K562 (cell line): ENCODE data around the gene HHIPL1. TPM values are rescaled to one million over a fixed set of nuclear protein-coding genes. Genes with fewer than 3 reads are reported as not detected.
A peak's percentile ranks its signal among the peaks of the same experiment; 100 is the strongest.

ENCODE experiments used
- ETV5 ChIP-seq: sonication (generic); formaldehyde crosslinking; IDR thresholded peaks from 2 replicates; pipeline ENCODE4 v1.4.0; 2020; ENCODE audit warnings: low read depth, mild to moderate bottlenecking, missing genetic modification reagents
- FOXA3 ChIP-seq, 2 experiments: fragments of 450-650 bp in 1 of 2; sonication (generic) in 1 of 2; formaldehyde crosslinking; IDR thresholded peaks in 1 of 2; conservative IDR thresholded peaks in 1 of 2; 2 replicates each; pipeline versions ENCODE4 v1.4.0 to v1.8.0; 2020 to 2022; ENCODE audit warnings: mild to moderate bottlenecking in 2 of 2, missing genetic modification reagents in 1 of 2
- FOXP4 ChIP-seq: sonication (generic); formaldehyde crosslinking; IDR thresholded peaks from 2 replicates; pipeline ENCODE4 v1.8.0; 2022; ENCODE audit warnings: mild to moderate bottlenecking, missing genetic modification reagents, borderline replicate concordance
- JUNB ChIP-seq: fragments of 450-650 bp; formaldehyde crosslinking; conservative IDR thresholded peaks from 2 replicates; pipeline ENCODE4 v1.4.0; 2020; ENCODE audit warnings: mild to moderate bottlenecking
- MAX ChIP-seq: sonication (generic); formaldehyde crosslinking; IDR thresholded peaks from 2 replicates; pipeline ENCODE4 v1.9.0; 2022; ENCODE audit warnings: mild to moderate bottlenecking, missing genetic modification reagents
- NFIC ChIP-seq: fragments of 450-650 bp; IDR thresholded peaks from 2 replicates; pipeline ENCODE4 v1.6.1; 2017; ENCODE audit warnings: mild to moderate bottlenecking, inconsistent platforms
- NR3C1 ChIP-seq: sonication (generic); formaldehyde crosslinking; IDR thresholded peaks from 2 replicates; pipeline ENCODE4 v1.8.1; 2022; ENCODE audit warnings: missing genetic modification reagents
- PHF8 ChIP-seq: fragments of 200-600 bp; sonication (generic); IDR thresholded peaks from 2 replicates; pipeline ENCODE4 v1.6.1; 2012; ENCODE audit warnings: mixed run types, mild to moderate bottlenecking, inconsistent platforms, low read length, moderate library complexity, borderline replicate concordance
- SMAD4 ChIP-seq: fragments of 250-450 bp; sonication (Bioruptor Pico); conservative IDR thresholded peaks from 2 replicates; pipeline ENCODE4 v1.8.0; 2021; ENCODE audit warnings: inconsistent platforms, mild to moderate bottlenecking, moderate library complexity
- TCF15 ChIP-seq: fragments of 250-450 bp; sonication (Bioruptor Pico); IDR thresholded peaks from 2 replicates; pipeline ENCODE4 v1.8.0; 2022; ENCODE audit warnings: moderate library complexity, mild to moderate bottlenecking, inconsistent platforms
- TEAD4 ChIP-seq, 2 experiments: sonication (generic) in 1 of 2; formaldehyde crosslinking in 1 of 2; IDR thresholded peaks; 2 replicates each; pipeline versions ENCODE4 v1.6.1 to v1.8.0; 2012 to 2022; ENCODE audit warnings: borderline replicate concordance in 1 of 2, inconsistent platforms in 1 of 2, low read length in 1 of 2, mild to moderate bottlenecking in 1 of 2, missing genetic modification reagents in 1 of 2
- ZBTB33 ChIP-seq: sonication (generic); formaldehyde crosslinking; IDR thresholded peaks from 2 replicates; pipeline ENCODE4 v1.8.1; 2023; ENCODE audit warnings: mild to moderate bottlenecking, missing genetic modification reagents
- ZFX ChIP-seq: sonication (generic); formaldehyde crosslinking; IDR thresholded peaks from 2 replicates; pipeline ENCODE4 v1.8.0; 2022; ENCODE audit warnings: mild to moderate bottlenecking, missing genetic modification reagents, moderate library complexity
- ZNF511 ChIP-seq: sonication (generic); formaldehyde crosslinking; IDR thresholded peaks from 2 replicates; pipeline ENCODE4 v1.8.0; 2022; ENCODE audit warnings: mild to moderate bottlenecking, missing genetic modification reagents
- ZNF592 ChIP-seq: fragments of 450-650 bp; IDR thresholded peaks from 2 replicates; pipeline ENCODE4 v1.6.1; 2017; ENCODE audit warnings: antibody characterized with exemption, mild to moderate bottlenecking
- polyA plus RNA-seq, 8 experiments: library from polyadenylated mRNA; depleted of rRNA in 4 of 8; stranded (reverse) in 5 of 8; unstranded in 3 of 8; fragments of >200 nt; fragmentation: Nextera tagmentation in 2 of 8; fragmentation: Illumina TruSeq in 1 of 8; extraction: Ambion mirVana in 2 of 8; extraction: Trizol in 1 of 8; gene quantifications; 2 replicates each; pipeline versions ENCODE4 v1.2.1 to v1.2.3, GENCODE V29; 2011 to 2014; ENCODE audit warnings: inconsistent platforms in 1 of 8, missing spikeins in 1 of 8
- total RNA-seq, 7 experiments: library from RNA; depleted of rRNA in 6 of 7; stranded (reverse); fragments of >200 nt in 6 of 7; fragmentation: Illumina TruSeq in 2 of 7; extraction: Trizol in 2 of 7; gene quantifications; 2 replicates each; pipeline versions ENCODE4 v1.2.1 to v1.2.3, GENCODE V29; 2011 to 2021; ENCODE audit warnings: low replicate concordance in 1 of 7

Gene HHIPL1
- total and polyA plus RNA-seq, 9 of the 15 experiments (the other 6 are each of a cell fraction or from before 2014, with no cell fraction given): not detected

GRCh38 chr14:99603471-99604277 is 41.3 kb upstream of the HHIPL1 start, which contains the start of gene CCDC85C (continued):
- TF ChIP-seq ZNF592 (peak; percentile 83), PHF8 (peak; percentile 23; the same call in 1 of the 2 replicates), ZFX (CRISPR knock-in tag) (peak; percentile 60), NR3C1 (peak; percentile 95), FOXP4 (CRISPR knock-in tag) (peak; percentile 88; the same call in 1 of the 2 replicates), JUNB (no peak), ZNF511 (CRISPR knock-in tag) (peak; percentile 81), ZBTB33 (CRISPR knock-in tag) (peak; percentile 98), NFIC (peak; percentile 25; the same call in 1 of the 2 replicates), ETV5 (peak; percentile 52; the same call in 1 of the 2 replicates), TCF15 (CRISPR knock-in tag) (no peak), FOXA3 (CRISPR knock-in tag; conservative IDR thresholded peaks at IDR 0.05 in 1 of 2, IDR thresholded peaks at IDR 0.05 in 1 of 2) (peak in 1 of 2 experiments; percentile 33; a peak in 1 of 4 replicates), MAX (CRISPR knock-in tag) (peak; percentile 92), TEAD4 (IDR thresholded peaks at IDR 0.05; ENCODE audit: low read length) (peak; percentile 21; the same call in 1 of the 2 replicates), TEAD4 (CRISPR knock-in tag; IDR thresholded peaks at IDR 0.05; ENCODE audit: borderline replicate concordance) (peak; percentile 90; the same call in 1 of the 2 replicates), SMAD4 (CRISPR knock-in tag) (peak; percentile 39; the same call in 1 of the 2 replicates)
